ENCODE data around the gene SORCS3. TPM values are rescaled to one million over a fixed set of nuclear protein-coding genes. Genes with fewer than 3 reads are reported as not detected.

Gene SORCS3
- total RNA-seq, 1 donor, result 0.27 TPM

DNA sequence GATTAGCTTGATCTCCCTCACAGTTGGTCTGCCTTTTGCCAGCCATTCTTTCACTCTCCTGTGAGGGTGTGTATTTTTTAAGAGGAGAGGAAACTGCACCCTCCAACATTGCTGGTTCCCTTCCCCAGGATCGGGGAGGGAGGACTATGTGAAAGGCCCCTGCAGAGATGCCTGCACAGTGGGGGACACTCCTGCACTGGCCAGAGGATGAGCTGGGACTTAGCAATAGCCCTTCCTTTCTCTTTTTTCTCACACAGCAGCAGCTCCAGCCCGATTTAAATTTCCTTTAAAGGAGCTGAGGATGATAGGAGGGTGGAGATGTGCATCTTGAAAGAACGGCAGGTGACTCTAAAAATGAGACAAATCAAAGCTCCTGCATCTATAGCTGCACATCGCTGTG, 18.7 kb downstream of the SORCS3 start:
- DNase-seq (ENCODE audit: low read depth), result no peak
- TF ChIP-seq, protein P1, sequence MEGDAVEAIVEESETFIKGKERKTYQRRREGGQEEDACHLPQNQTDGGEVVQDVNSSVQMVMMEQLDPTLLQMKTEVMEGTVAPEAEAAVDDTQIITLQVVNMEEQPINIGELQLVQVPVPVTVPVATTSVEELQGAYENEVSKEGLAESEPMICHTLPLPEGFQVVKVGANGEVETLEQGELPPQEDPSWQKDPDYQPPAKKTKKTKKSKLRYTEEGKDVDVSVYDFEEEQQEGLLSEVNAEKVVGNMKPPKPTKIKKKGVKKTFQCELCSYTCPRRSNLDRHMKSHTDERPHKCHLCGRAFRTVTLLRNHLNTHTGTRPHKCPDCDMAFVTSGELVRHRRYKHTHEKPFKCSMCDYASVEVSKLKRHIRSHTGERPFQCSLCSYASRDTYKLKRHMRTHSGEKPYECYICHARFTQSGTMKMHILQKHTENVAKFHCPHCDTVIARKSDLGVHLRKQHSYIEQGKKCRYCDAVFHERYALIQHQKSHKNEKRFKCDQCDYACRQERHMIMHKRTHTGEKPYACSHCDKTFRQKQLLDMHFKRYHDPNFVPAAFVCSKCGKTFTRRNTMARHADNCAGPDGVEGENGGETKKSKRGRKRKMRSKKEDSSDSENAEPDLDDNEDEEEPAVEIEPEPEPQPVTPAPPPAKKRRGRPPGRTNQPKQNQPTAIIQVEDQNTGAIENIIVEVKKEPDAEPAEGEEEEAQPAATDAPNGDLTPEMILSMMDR (IDR thresholded peaks at IDR 0.05; ENCODE audit: insufficient read depth, low read length), result no peak
- H3K4me3 ChIP-seq (ENCODE audit: low read depth, low read length), result no peak overlapping the region

DNA sequence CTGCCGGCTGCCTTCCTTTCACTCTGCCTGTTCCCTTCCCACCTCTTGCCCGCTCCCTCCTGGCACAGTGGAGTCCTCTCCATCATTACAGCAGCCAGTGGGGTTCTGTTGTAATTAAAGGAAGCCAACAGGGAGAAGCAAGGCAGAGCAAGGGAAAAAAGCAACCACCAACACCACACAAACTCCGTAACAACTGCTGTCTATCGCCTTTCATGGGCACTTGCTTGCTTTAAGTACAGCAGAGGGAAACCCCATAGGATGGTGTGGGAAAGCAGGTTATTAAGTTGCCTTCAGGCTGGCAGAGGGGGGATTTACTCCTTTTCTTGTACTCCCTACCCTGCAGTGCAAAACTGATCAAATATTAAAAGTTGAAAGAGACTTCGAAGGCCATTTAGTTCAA, 22.0 kb downstream of the SORCS3 start:
- no peak overlapping the region for H3K4me3 ChIP-seq (ENCODE audit: low read depth, low read length)
- TF ChIP-seq, protein P1 (IDR thresholded peaks at IDR 0.05; ENCODE audit: insufficient read depth, low read length), result no peak
- DNase-seq (ENCODE audit: low read depth), result no peak

DNA sequence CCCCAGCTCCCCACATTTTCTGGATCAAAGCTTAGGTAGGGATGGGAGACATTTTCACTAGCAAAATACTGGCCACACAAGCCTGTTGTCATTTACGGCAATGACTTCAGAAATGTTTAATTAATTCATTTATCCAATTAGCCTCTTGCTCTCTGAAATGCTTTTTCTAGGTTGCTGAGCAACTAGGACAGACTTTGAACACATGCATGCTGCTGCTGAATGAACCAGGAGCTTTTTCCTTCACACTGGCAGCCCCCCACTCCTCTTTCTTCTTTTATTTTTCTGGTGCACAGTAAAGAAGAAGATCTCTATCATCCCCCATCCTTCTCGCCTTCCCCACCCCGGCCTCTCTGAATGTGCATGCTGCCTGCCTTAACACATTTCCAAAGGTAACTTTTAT, 22.5 kb downstream of the SORCS3 start:
- DNase-seq (ENCODE audit: low read depth), result no peak
- TF ChIP-seq, protein P1 (IDR thresholded peaks at IDR 0.05; ENCODE audit: insufficient read depth, low read length), result no peak
- H3K4me3 ChIP-seq (ENCODE audit: low read depth, low read length), result no peak overlapping the region

DNA sequence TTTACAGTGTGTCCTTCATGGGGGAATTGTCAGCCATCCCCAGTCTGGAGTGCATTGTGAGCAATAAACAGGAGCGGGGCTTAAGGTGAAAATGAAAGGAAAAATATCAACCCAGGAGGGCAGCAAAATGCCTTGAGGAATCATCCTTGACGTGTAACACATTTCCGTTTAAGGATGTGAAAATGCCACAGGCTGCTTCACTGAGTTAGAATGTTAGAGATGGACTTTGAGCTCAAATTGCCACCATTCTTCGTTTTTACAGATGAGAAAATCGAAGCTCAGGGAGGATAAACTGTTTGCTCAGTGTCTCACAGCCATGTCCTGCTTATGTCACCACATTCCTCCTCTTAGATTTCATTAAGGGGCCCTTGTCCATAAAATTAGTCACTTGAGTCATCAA, 23.1 kb downstream of the SORCS3 start:
- no peak overlapping the region for H3K4me3 ChIP-seq (ENCODE audit: low read depth, low read length)
- no peak for DNase-seq (ENCODE audit: low read depth)

DNA sequence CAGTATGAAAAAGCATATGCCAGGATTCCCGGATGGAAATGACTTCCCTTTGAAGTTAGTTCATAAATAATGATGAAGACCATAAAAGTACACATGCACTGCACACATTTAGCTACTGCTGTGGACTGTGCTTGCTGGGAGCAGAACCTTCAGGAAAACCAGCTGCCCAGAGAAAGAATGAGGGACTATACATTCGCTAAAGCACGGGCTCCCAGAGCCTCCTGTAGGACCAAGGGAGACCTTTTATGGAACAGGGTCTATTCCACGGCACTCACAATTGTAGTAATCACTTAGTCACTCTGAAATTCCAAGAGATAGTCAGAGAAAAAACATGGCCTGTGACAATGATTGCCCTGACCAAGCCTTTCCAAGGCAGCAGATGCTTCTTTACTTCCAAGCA, 24.1 kb downstream of the SORCS3 start:
- TF ChIP-seq, protein P1 (IDR thresholded peaks at IDR 0.05; ENCODE audit: insufficient read depth, low read length), result no peak
- DNase-seq (ENCODE audit: low read depth), result no peak
- H3K4me3 ChIP-seq (ENCODE audit: low read depth, low read length), result no peak overlapping the region

More for the DNA sequence above, 23.1 kb downstream of the SORCS3 start:
- TF ChIP-seq, protein P1 (IDR thresholded peaks at IDR 0.05; ENCODE audit: insufficient read depth, low read length), result no peak

DNA sequence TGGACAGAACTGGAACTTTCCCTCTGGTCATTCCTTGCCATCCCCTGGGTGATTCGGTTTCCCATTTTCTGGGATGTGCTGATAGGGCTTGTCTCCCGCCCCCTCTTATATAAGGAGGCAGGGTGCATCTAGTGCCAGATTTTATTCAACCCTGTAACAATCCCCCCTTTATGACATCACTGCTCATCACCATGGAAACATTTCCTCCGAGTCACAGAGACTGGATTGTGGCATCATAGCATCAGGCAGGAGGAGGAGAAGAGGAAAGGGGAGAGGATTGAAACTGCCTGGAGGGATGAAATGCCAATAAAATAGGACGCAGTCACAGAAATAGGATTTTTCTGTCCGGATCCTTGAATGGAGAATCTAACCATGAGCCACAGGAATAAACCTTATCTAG, 25.0 kb downstream of the SORCS3 start:
- TF ChIP-seq, protein P1 (IDR thresholded peaks at IDR 0.05; ENCODE audit: insufficient read depth, low read length), result no peak
- no peak for DNase-seq (ENCODE audit: low read depth)

DNA sequence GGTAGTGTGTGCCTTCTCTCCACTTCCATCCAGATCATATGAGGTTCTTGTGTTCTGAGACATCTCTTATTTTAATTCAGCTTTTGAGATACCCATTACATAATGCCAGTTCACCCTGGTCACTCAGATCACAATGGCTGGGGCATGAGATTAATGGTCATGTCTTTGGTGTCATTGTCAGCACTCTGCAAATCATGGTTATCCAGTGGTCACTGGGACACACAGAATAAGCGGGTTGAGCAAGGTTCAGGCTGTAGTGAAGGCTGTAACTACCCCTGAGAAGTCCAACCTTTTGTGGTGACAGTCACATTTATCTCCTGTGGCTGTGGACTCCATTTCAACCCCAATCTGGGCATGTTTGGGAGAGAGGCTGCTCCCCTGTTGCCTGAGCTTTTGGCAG, 35.8 kb downstream of the SORCS3 start:
- H3K4me3 ChIP-seq (ENCODE audit: low read depth, low read length), result no peak overlapping the region
- TF ChIP-seq, protein P1 (IDR thresholded peaks at IDR 0.05; ENCODE audit: insufficient read depth, low read length), result no peak
- DNase-seq (ENCODE audit: low read depth), result no peak

More for the DNA sequence above, 25.0 kb downstream of the SORCS3 start:
- no peak overlapping the region for H3K4me3 ChIP-seq (ENCODE audit: low read depth, low read length)

Measured in fibroblast of the aortic adventitia (primary cell).